ENCODE measurements around the gene CDK19. TPM values are rescaled to one million over a fixed set of nuclear protein-coding genes. Genes with fewer than 3 reads are reported as not detected.
A peak's percentile ranks its signal among the peaks of the same experiment; 100 is the strongest.
"Not testable (repeated sequence)": the region's sequence is repeated elsewhere in the genome, so short reads cannot be mapped to it uniquely, and the experiment has no call there.

The CDK19 gene
- total RNA-seq, 1 experiment from 2014 or later, result 30.7 TPM

GRCh38 chr6:110581679-110582078 lies 233.6 kb downstream of the CDK19 start:
- DNase-seq (ENCODE audit: low read depth), result no peak

GRCh38 chr6:110577596-110578167 lies 237.6 kb downstream of the CDK19 start:
- DNase-seq (ENCODE audit: low read depth), result not testable (repeated sequence)

- DNase-seq (ENCODE audit: low read depth), result no peak
These were observed 239.3 kb downstream of the CDK19 start for GRCh38 chr6:110575925-110576463.

GRCh38 chr6:110574817-110575216 lies 240.5 kb downstream of the CDK19 start:
- DNase-seq (ENCODE audit: low read depth), result no peak

- DNase-seq (ENCODE audit: low read depth), result no peak
These were observed 241.7 kb downstream of the CDK19 start for GRCh38 chr6:110573537-110573936.

GRCh38 chr6:110573136-110573535 lies 242.1 kb downstream of the CDK19 start:
- DNase-seq (ENCODE audit: low read depth), result no peak

GRCh38 chr6:110567957-110568696 lies 247.1 kb downstream of the CDK19 start:
- DNase-seq (ENCODE audit: low read depth), result no peak

- peak; percentile 84 for DNase-seq (ENCODE audit: low read depth)
These were observed 248.7 kb downstream of the CDK19 start for GRCh38 chr6:110566346-110567125.

GRCh38 chr6:110564703-110565421 lies 250.4 kb downstream of the CDK19 start:
- DNase-seq (ENCODE audit: low read depth), result no peak

- DNase-seq (ENCODE audit: low read depth), result no peak
These were observed 251.6 kb downstream of the CDK19 start for GRCh38 chr6:110563711-110564110.

- no peak for DNase-seq (ENCODE audit: low read depth)
These were observed 252.9 kb downstream of the CDK19 start for GRCh38 chr6:110562316-110562915.

GRCh38 chr6:110561696-110562095 lies 253.6 kb downstream of the CDK19 start:
- peak; percentile 78 for DNase-seq (ENCODE audit: low read depth)

GRCh38 chr6:110561008-110561396 lies 254.3 kb downstream of the CDK19 start:
- DNase-seq (ENCODE audit: low read depth), result no peak

GRCh38 chr6:110560239-110561007 lies 254.8 kb downstream of the CDK19 start:
- DNase-seq (ENCODE audit: low read depth), result peak; percentile 78

Other genes with a start within 250 kb of the CDK19 start
- 95.8 and 139 TPM in 2 replicates for gene AMD1, start 59.3 kb upstream of the CDK19 start, total RNA-seq (2014; rRNA removed; shearing (Covaris generic))
- gene GTF3C6, start 143.2 kb upstream of the CDK19 start, total RNA-seq (2014; rRNA removed; shearing (Covaris generic)), result 98.0 and 123 TPM in 2 replicates
- 44.3 and 70.4 TPM in 2 replicates for gene RPF2, start 166.6 kb upstream of the CDK19 start, total RNA-seq (2014; rRNA removed; shearing (Covaris generic))

Data from M059J (cell line).